HEK293 (cell line): Measurements from ENCODE around the gene LAMTOR2.
"Not testable (repeated sequence)": the region's sequence is repeated elsewhere in the genome, so short reads cannot be mapped to it uniquely, and the experiment has no call there.

Experiments used
- CTCF ChIA-PET: fragments of 350-600 bp; formaldehyde crosslinking; extraction: SDS; loops from one replicate; lab custom pipeline; 2021; ENCODE audit warnings: antibody characterized with exemption; lab: Yijun Ruan, JAX
- POLR2A ChIA-PET: fragments of 300-600 bp; formaldehyde crosslinking; extraction: SDS; loops from one replicate; lab custom pipeline; 2020; ENCODE audit warnings: antibody characterized with exemption, inconsistent platforms; lab: Yijun Ruan, JAX
- H3K27ac ChIP-seq: fragments of 200-500 bp; sonication (Bioruptor generic); 2 replicates; pipeline ENCODE4 v1.5.1; 2014; ENCODE audit warnings: low read depth, low read length, control low read depth, inconsistent platforms; ENCODE audit errors: extremely low read depth
- H3K36me3 ChIP-seq, 2 experiments: fragments of 200-500 bp in 1 of 2; sonication (Bioruptor generic) in 1 of 2; 1 replicate in 1 of 2; 2 replicates in 1 of 2; pipeline ENCODE4 v1.5.1; 2014 to 2017; ENCODE audit warnings: inconsistent platforms in 2 of 2, low read length in 2 of 2; ENCODE audit not compliant: control insufficient read depth in 2 of 2, insufficient read depth in 1 of 2
- H3K4me1 ChIP-seq: fragments of 200-500 bp; sonication (Bioruptor generic); 2 replicates; pipeline ENCODE4 v1.5.1; 2014; ENCODE audit warnings: mild to moderate bottlenecking, low read length, inconsistent platforms; ENCODE audit not compliant: control insufficient read depth, insufficient read depth
- H3K4me3 ChIP-seq: 2 replicates; pipeline ENCODE4 v1.5.1; 2011; ENCODE audit warnings: low read depth, mild to moderate bottlenecking, control low read depth, low read length, moderate library complexity
- H3K9me3 ChIP-seq: fragments of 200-500 bp; sonication (Bioruptor generic); 2 replicates; pipeline ENCODE4 v1.5.1; 2014; ENCODE audit warnings: low read depth, low read length, inconsistent platforms; ENCODE audit not compliant: control insufficient read depth, insufficient read depth
- GFI1B ChIP-seq: fragments of 450-650 bp; formaldehyde crosslinking; IDR thresholded peaks from 2 replicates; pipeline ENCODE4 v1.5.1; 2016; ENCODE audit warnings: missing biosample characterization, missing genetic modification characterization
- PBX3 ChIP-seq: sonication (generic); formaldehyde crosslinking; IDR thresholded peaks from 2 replicates; pipeline ENCODE4 v1.8.1; 2022; ENCODE audit warnings: mild to moderate bottlenecking, moderate library complexity, missing genetic modification reagents
- SCRT2 ChIP-seq: fragments of 450-650 bp; formaldehyde crosslinking; IDR thresholded peaks from 2 replicates; pipeline ENCODE4 v1.5.1; 2016; ENCODE audit warnings: missing biosample characterization, missing genetic modification characterization
- TRIM28 ChIP-seq: IDR thresholded peaks from 2 replicates; pipeline ENCODE4 v1.6.1; 2011; ENCODE audit warnings: low read length, control low read depth, borderline replicate concordance
- YY1 ChIP-seq: fragments of 450-650 bp; formaldehyde crosslinking; IDR thresholded peaks from 2 replicates; pipeline ENCODE4 v1.5.1; 2018; ENCODE audit warnings: missing biosample characterization, missing genetic modification characterization
- ZBTB17 ChIP-seq: fragments of 450-650 bp; formaldehyde crosslinking; IDR thresholded peaks from 2 replicates; pipeline ENCODE4 v1.5.1; 2016; ENCODE audit warnings: missing biosample characterization, missing genetic modification characterization
- ZFP69B ChIP-seq: fragments of 450-650 bp; formaldehyde crosslinking; IDR thresholded peaks from 2 replicates; pipeline ENCODE4 v1.5.1; 2016; ENCODE audit warnings: missing biosample characterization, missing genetic modification characterization
- ZNF112 ChIP-seq: fragments of 450-650 bp; formaldehyde crosslinking; IDR thresholded peaks from 2 replicates; pipeline ENCODE4 v1.5.0; 2017; ENCODE audit warnings: missing biosample characterization, missing genetic modification characterization
- ZNF214 ChIP-seq: fragments of 450-650 bp; formaldehyde crosslinking; IDR thresholded peaks from 2 replicates; pipeline ENCODE4 v1.5.1; 2017; ENCODE audit warnings: missing biosample characterization, mild to moderate bottlenecking, missing genetic modification characterization, borderline replicate concordance
- ZNF221 ChIP-seq: fragments of 450-650 bp; formaldehyde crosslinking; IDR thresholded peaks from 2 replicates; pipeline ENCODE4 v1.5.1; 2017; ENCODE audit warnings: missing biosample characterization, missing genetic modification characterization, borderline replicate concordance
- ZNF266 ChIP-seq: fragments of 450-650 bp; formaldehyde crosslinking; IDR thresholded peaks from 2 replicates; pipeline ENCODE4 v1.5.1; 2016; ENCODE audit warnings: missing biosample characterization, missing genetic modification characterization, low read depth
- ZNF280C ChIP-seq: fragments of 450-650 bp; formaldehyde crosslinking; IDR thresholded peaks from 2 replicates; pipeline ENCODE4 v1.5.1; 2016; ENCODE audit warnings: missing biosample characterization, missing genetic modification characterization
- ZNF366 ChIP-seq: fragments of 450-650 bp; formaldehyde crosslinking; conservative IDR thresholded peaks from 2 replicates; pipeline ENCODE4 v1.5.1; 2016; ENCODE audit warnings: missing biosample characterization, missing genetic modification characterization
- ZNF473 ChIP-seq: fragments of 450-650 bp; formaldehyde crosslinking; IDR thresholded peaks from 2 replicates; pipeline ENCODE4 v1.5.1; 2017; ENCODE audit warnings: missing biosample characterization, missing genetic modification characterization
- ZNF501 ChIP-seq: fragments of 450-650 bp; formaldehyde crosslinking; IDR thresholded peaks from 2 replicates; pipeline ENCODE4 v1.5.1; 2016; ENCODE audit warnings: missing biosample characterization, missing genetic modification characterization
- ZNF549 ChIP-seq: fragments of 450-650 bp; IDR thresholded peaks from 2 replicates; pipeline ENCODE4 v1.5.1; 2018; ENCODE audit warnings: missing biosample characterization, missing genetic modification characterization, mild to moderate bottlenecking, inconsistent platforms, moderate library complexity
- ZNF555 ChIP-seq: fragments of 450-650 bp; formaldehyde crosslinking; conservative IDR thresholded peaks from 2 replicates; pipeline ENCODE4 v1.5.1; 2017; ENCODE audit warnings: missing biosample characterization, mild to moderate bottlenecking, missing genetic modification characterization, inconsistent platforms
- ZNF677 ChIP-seq: fragments of 450-650 bp; IDR thresholded peaks from 2 replicates; pipeline ENCODE4 v1.5.0; 2018; ENCODE audit warnings: missing biosample characterization, mild to moderate bottlenecking, missing genetic modification characterization, moderate library complexity
- ZNF791 ChIP-seq: fragments of 450-650 bp; formaldehyde crosslinking; IDR thresholded peaks from 2 replicates; pipeline ENCODE4 v1.5.1; 2016; ENCODE audit warnings: missing biosample characterization, missing genetic modification characterization
- TF ChIP-seq, protein P1 (sequence below): fragments of 450-650 bp; formaldehyde crosslinking; IDR thresholded peaks from 2 replicates; pipeline ENCODE4 v1.5.1; 2016; ENCODE audit warnings: missing biosample characterization, missing genetic modification characterization

The LAMTOR2 gene

GRCh38 chr1:156033011-156033410, 21.6 kb upstream of the LAMTOR2 start:
- Histone ChIP-seq H3K4me1 (no peaks in the 10 kb centered on the region), H3K36me3 (peaks cover 9 to 20% of the 10 kb centered on the region in 2 experiments; a peak in 2 of 3 replicates), H3K4me3 (no peak overlapping the region), H3K9me3 (no peaks in the 10 kb centered on the region), H3K27ac (no peak overlapping the region)
- ChIA-PET CTCF (no interaction called here), POLR2A (interaction anchor here (0.6 to 0.7 kb wide), 2 partner anchors 22 to 79 kb away, joined by 4 to 6 read pairs; no protein-coding TSS in a partner anchor)
- no peak for TF ChIP-seq ZNF555 (tag by site-specific recombination)
- TF ChIP-seq ZFP69B: no peak
- TF ChIP-seq ZNF677 (tag by site-specific recombination): no peak
- no peak for TF ChIP-seq ZNF473 (tag by site-specific recombination)
- TF ChIP-seq ZNF791 (tag by site-specific recombination): no peak
- no peak for TF ChIP-seq ZNF214
- TF ChIP-seq ZNF221: no peak
- TF ChIP-seq PBX3 (CRISPR knock-in tag): no peak
- no peak for TF ChIP-seq SCRT2
- no peak for TF ChIP-seq ZNF549
- TF ChIP-seq ZNF280C (tag by site-specific recombination): no peak
- TF ChIP-seq YY1: no peak
- no peak for TF ChIP-seq ZNF112 (tag by site-specific recombination)
- no peak for TF ChIP-seq ZNF501
- TF ChIP-seq ZBTB17 (tag by site-specific recombination): no peak
- no peak for TF ChIP-seq GFI1B (tag by site-specific recombination)
- TF ChIP-seq ZNF366 (tag by site-specific recombination): no peak
- no peak for TF ChIP-seq TRIM28
- TF ChIP-seq, protein P1, sequence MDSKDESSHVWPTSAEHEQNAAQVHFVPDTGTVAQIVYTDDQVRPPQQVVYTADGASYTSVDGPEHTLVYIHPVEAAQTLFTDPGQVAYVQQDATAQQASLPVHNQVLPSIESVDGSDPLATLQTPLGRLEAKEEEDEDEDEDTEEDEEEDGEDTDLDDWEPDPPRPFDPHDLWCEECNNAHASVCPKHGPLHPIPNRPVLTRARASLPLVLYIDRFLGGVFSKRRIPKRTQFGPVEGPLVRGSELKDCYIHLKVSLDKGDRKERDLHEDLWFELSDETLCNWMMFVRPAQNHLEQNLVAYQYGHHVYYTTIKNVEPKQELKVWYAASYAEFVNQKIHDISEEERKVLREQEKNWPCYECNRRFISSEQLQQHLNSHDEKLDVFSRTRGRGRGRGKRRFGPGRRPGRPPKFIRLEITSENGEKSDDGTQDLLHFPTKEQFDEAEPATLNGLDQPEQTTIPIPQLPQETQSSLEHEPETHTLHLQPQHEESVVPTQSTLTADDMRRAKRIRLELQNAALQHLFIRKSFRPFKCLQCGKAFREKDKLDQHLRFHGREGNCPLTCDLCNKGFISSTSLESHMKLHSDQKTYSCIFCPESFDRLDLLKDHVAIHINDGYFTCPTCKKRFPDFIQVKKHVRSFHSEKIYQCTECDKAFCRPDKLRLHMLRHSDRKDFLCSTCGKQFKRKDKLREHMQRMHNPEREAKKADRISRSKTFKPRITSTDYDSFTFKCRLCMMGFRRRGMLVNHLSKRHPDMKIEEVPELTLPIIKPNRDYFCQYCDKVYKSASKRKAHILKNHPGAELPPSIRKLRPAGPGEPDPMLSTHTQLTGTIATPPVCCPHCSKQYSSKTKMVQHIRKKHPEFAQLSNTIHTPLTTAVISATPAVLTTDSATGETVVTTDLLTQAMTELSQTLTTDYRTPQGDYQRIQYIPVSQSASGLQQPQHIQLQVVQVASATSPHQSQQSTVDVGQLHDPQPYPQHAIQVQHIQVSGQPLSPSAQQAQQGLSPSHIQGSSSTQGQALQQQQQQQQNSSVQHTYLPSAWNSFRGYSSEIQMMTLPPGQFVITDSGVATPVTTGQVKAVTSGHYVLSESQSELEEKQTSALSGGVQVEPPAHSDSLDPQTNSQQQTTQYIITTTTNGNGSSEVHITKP (tag by site-specific recombination): no peak
- TF ChIP-seq ZNF266 (tag by site-specific recombination): no peak

DNA sequence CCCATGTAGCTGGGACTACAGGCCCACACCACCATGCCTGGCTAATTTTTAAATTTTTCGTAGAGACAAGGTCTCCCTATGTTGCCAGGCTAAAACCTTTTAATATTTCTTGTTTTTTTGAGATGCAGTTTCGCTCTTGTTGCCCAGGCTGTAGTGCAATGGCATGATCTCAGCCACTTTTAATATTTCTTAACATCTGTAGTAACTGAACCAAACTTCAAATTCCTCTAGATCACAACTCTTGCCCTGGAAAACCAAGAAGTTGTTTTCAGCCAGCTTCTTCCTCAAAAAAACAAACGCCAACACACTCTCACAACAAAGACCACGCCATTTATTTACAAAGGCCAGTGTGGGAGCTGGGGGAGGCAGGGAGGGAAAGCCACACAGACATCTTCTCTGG, 19.6 kb upstream of the LAMTOR2 start:
- H3K27ac ChIP-seq, H3K9me3 ChIP-seq, H3K4me1 ChIP-seq, H3K4me3 ChIP-seq, POLR2A ChIA-PET: not testable (repeated sequence)
- CTCF ChIA-PET: interaction anchor here (1.1 to 1.3 kb wide), 2 partner anchors 10 to 96 kb away, joined by 3 to 5 read pairs; no protein-coding TSS in a partner anchor
- peaks cover 14 to 29% of the 10 kb centered on the region in 2 experiments; a peak in 2 of 3 replicates for H3K36me3 ChIP-seq
